K562 (cell line): ENCODE measurements around the gene APOC1. TPM values are rescaled to one million over a fixed set of nuclear protein-coding genes. Genes with fewer than 3 reads are reported as not detected.
A peak's percentile ranks its signal among the peaks of the same experiment; 100 is the strongest.

Experiments
- ASH1L ChIP-seq: fragments of 450-650 bp; IDR thresholded peaks from 2 replicates; pipeline ENCODE4 v1.6.1; 2018; ENCODE audit warnings: borderline replicate concordance, mild to moderate bottlenecking, low read depth; ENCODE audit not compliant: partially characterized antibody
- CBX8 ChIP-seq: fragments of 200-600 bp; sonication (generic); IDR thresholded peaks from 2 replicates; pipeline ENCODE4 v1.6.1; 2012; ENCODE audit warnings: borderline replicate concordance, mixed run types, low read depth, mild to moderate bottlenecking, moderate library complexity, mixed read lengths, low read length, control low read depth, inconsistent platforms; ENCODE audit not compliant: poor library complexity, severe bottlenecking; ENCODE audit errors: extremely low read depth
- HDAC3 ChIP-seq: fragments of 450-650 bp; IDR thresholded peaks from 2 replicates; pipeline ENCODE4 v1.6.1; 2018; ENCODE audit warnings: borderline replicate concordance, mild to moderate bottlenecking, moderate library complexity; ENCODE audit not compliant: partially characterized antibody
- HNRNPUL1 ChIP-seq: fragments of 200-400 bp; formaldehyde crosslinking; IDR thresholded peaks from 2 replicates; pipeline ENCODE4 v1.6.1; 2017; ENCODE audit warnings: low read length
- KAT8 ChIP-seq: fragments of 450-650 bp; IDR thresholded peaks from 2 replicates; pipeline ENCODE4 v1.6.1; 2016; ENCODE audit warnings: low read depth, mild to moderate bottlenecking
- MAZ ChIP-seq, 2 experiments: fragments of 450-650 bp in 1 of 2; sonication (generic) in 1 of 2; formaldehyde crosslinking; IDR thresholded peaks in 1 of 2; conservative IDR thresholded peaks in 1 of 2; 2 replicates each; pipeline versions ENCODE4 v1.4.0 to v1.5.0; 2020; ENCODE audit warnings: mild to moderate bottlenecking in 1 of 2, missing genetic modification reagents in 1 of 2
- MCM5 ChIP-seq: fragments of 450-650 bp; IDR thresholded peaks from 2 replicates; pipeline ENCODE4 v1.6.1; 2016; ENCODE audit warnings: low read depth
- MCM7 ChIP-seq, 2 experiments: fragments of 450-650 bp; IDR thresholded peaks; 2 replicates each; pipeline ENCODE4 v1.6.1; 2016 to 2018
- MEIS2 ChIP-seq: fragments of 450-650 bp; IDR thresholded peaks from 2 replicates; pipeline ENCODE4 v1.6.1; 2014; ENCODE audit warnings: mild to moderate bottlenecking; ENCODE audit not compliant: partially characterized antibody
- POLR2B ChIP-seq: fragments of 450-650 bp; IDR thresholded peaks from 2 replicates; pipeline ENCODE4 v1.6.1; 2018; ENCODE audit warnings: low read depth; ENCODE audit not compliant: partially characterized antibody
- PPARD ChIP-seq: fragments of 250-450 bp; sonication (Bioruptor Pico); IDR thresholded peaks from 2 replicates; pipeline ENCODE4 v1.8.0; 2022; ENCODE audit warnings: inconsistent platforms, mild to moderate bottlenecking, moderate library complexity
- PYGO2 ChIP-seq: fragments of 450-650 bp; IDR thresholded peaks from 2 replicates; pipeline ENCODE4 v1.6.1; 2016; ENCODE audit warnings: mild to moderate bottlenecking, missing genetic modification characterization, moderate library complexity, missing compliant biosample characterization
- SIRT6 ChIP-seq: IDR thresholded peaks from one replicate; pipeline ENCODE4 v1.6.1; 2012; ENCODE audit warnings: low read depth, mild to moderate bottlenecking, control low read depth, inconsistent platforms, low read length, moderate library complexity
- SP1 ChIP-seq: sonication (generic); formaldehyde crosslinking; IDR thresholded peaks from 2 replicates; pipeline ENCODE4 v1.8.1; 2022; ENCODE audit warnings: mild to moderate bottlenecking, missing genetic modification reagents
- SRSF1 ChIP-seq: fragments of 200-400 bp; formaldehyde crosslinking; IDR thresholded peaks from 2 replicates; pipeline ENCODE4 v1.6.1; 2017; ENCODE audit warnings: mild to moderate bottlenecking, low read depth, low read length, moderate library complexity
- TEAD4 ChIP-seq, 2 experiments: sonication (generic) in 1 of 2; formaldehyde crosslinking in 1 of 2; IDR thresholded peaks; 2 replicates each; pipeline versions ENCODE4 v1.6.1 to v1.8.0; 2012 to 2022; ENCODE audit warnings: borderline replicate concordance in 1 of 2, inconsistent platforms in 1 of 2, low read length in 1 of 2, mild to moderate bottlenecking in 1 of 2, missing genetic modification reagents in 1 of 2
- TGIF2 ChIP-seq: sonication (generic); formaldehyde crosslinking; IDR thresholded peaks from 2 replicates; pipeline ENCODE4 v1.8.1; 2022; ENCODE audit warnings: mild to moderate bottlenecking, missing genetic modification reagents, moderate library complexity
- ZBTB7A ChIP-seq: IDR thresholded peaks from 2 replicates; pipeline ENCODE4 v1.6.1; 2011; ENCODE audit warnings: low read depth, mild to moderate bottlenecking, low read length, moderate library complexity, borderline replicate concordance; ENCODE audit not compliant: control insufficient read depth
- ZNF146 ChIP-seq: IDR thresholded peaks from one replicate; pipeline ENCODE4 v1.6.1; 2018; ENCODE audit warnings: missing compliant biosample characterization; ENCODE audit not compliant: unreplicated experiment
- ZNF584 ChIP-seq: fragments of 200-800 bp; sonication (Bioruptor generic); IDR thresholded peaks from 2 replicates; pipeline ENCODE4 v1.6.1; 2016; ENCODE audit warnings: low read depth, mild to moderate bottlenecking, missing genetic modification characterization, missing compliant biosample characterization
- polyA plus RNA-seq, 8 experiments: library from polyadenylated mRNA; depleted of rRNA in 4 of 8; stranded (reverse) in 5 of 8; unstranded in 3 of 8; fragments of >200 nt; fragmentation: Nextera tagmentation in 2 of 8; fragmentation: Illumina TruSeq in 1 of 8; extraction: Ambion mirVana in 2 of 8; extraction: Trizol in 1 of 8; gene quantifications; 2 replicates each; pipeline versions ENCODE4 v1.2.1 to v1.2.3, GENCODE V29; 2011 to 2014; ENCODE audit warnings: inconsistent platforms in 1 of 8, missing spikeins in 1 of 8
- total RNA-seq, 7 experiments: library from RNA; depleted of rRNA in 6 of 7; stranded (reverse); fragments of >200 nt in 6 of 7; fragmentation: Illumina TruSeq in 2 of 7; extraction: Trizol in 2 of 7; gene quantifications; 2 replicates each; pipeline versions ENCODE4 v1.2.1 to v1.2.3, GENCODE V29; 2011 to 2021; ENCODE audit warnings: low replicate concordance in 1 of 7
- TF ChIP-seq, protein P1 (sequence below): IDR thresholded peaks from 2 replicates; pipeline ENCODE4 v1.6.1; 2011; ENCODE audit warnings: borderline replicate concordance, low read depth, mild to moderate bottlenecking, moderate library complexity, low read length; ENCODE audit not compliant: insufficient read depth, poor library complexity, severe bottlenecking
- TF ChIP-seq, protein P2 (sequence below): fragments of 450-650 bp; IDR thresholded peaks from 2 replicates; pipeline ENCODE4 v1.6.1; 2016; ENCODE audit warnings: borderline replicate concordance

APOC1 gene
- total and polyA plus RNA-seq, 9 of the 15 experiments (the other 6 are each of a cell fraction or from before 2014, with no cell fraction given), result 115 to 408 (median 220) TPM

DNA sequence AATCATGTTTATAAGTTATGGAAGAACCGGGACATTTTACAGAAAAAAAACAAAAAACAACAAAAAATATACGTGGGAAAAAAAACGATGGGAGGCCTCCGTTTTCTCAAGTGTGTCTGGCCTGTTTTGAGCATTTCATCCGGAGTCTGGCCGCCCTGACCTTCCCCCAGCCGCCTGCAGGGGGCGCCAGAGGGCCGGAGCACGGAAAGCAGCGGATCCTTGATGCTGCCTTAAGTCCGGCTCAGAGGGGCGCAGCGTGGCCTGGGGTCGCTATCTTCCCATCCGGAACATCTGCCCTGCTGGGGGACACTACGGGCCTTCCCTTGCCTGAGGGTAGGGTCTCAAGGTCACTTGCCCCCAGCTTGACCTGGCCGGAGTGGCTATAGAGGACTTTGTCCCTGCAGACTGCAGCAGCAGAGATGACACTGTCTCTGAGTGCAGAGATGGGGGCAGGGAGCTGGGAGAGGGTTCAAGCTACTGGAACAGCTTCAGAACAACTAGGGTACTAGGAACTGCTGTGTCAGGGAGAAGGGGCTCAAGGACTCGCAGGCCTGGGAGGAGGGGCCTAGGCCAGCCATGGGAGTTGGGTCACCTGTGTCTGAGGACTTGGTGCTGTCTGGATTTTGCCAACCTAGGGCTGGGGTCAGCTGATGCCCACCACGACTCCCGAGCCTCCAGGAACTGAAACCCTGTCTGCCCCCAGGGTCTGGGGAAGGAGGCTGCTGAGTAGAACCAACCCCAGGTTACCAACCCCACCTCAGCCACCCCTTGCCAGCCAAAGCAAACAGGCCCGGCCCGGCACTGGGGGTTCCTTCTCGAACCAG is 10.6 kb upstream of the APOC1 start (continued):
- TF ChIP-seq MEIS2 (no peak), HNRNPUL1 (peak; percentile 67; the same call in 1 of the 2 replicates), PPARD (CRISPR knock-in tag) (no peak), MCM5 (no peak), MCM7 (IDR thresholded peaks at IDR 0.05) (no peak), CBX8 (no peak), ZNF584 (CRISPR knock-in tag) (no peak), PYGO2 (tag) (no peak), SP1 (CRISPR knock-in tag) (peak; percentile 39), TEAD4 (IDR thresholded peaks at IDR 0.05; ENCODE audit: low read length) (no peak), TEAD4 (CRISPR knock-in tag; IDR thresholded peaks at IDR 0.05; ENCODE audit: borderline replicate concordance) (no peak), POLR2B (peak; percentile 64), ZBTB7A (peak; percentile 94), SIRT6 (no peak), MAZ (CRISPR knock-in tag; conservative IDR thresholded peaks at IDR 0.05 in 1 of 2, IDR thresholded peaks at IDR 0.05 in 1 of 2) (peak; percentile 37 to 64; a peak in 3 of 4 replicates), ASH1L (no peak), ZNF146 (CRISPR knock-in tag) (no peak), HDAC3 (no peak), TGIF2 (no peak), SRSF1 (no peak), KAT8 (no peak)
- TF ChIP-seq, protein P1, sequence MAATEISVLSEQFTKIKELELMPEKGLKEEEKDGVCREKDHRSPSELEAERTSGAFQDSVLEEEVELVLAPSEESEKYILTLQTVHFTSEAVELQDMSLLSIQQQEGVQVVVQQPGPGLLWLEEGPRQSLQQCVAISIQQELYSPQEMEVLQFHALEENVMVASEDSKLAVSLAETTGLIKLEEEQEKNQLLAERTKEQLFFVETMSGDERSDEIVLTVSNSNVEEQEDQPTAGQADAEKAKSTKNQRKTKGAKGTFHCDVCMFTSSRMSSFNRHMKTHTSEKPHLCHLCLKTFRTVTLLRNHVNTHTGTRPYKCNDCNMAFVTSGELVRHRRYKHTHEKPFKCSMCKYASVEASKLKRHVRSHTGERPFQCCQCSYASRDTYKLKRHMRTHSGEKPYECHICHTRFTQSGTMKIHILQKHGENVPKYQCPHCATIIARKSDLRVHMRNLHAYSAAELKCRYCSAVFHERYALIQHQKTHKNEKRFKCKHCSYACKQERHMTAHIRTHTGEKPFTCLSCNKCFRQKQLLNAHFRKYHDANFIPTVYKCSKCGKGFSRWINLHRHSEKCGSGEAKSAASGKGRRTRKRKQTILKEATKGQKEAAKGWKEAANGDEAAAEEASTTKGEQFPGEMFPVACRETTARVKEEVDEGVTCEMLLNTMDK, result peak; percentile 97
- TF ChIP-seq, protein P2, sequence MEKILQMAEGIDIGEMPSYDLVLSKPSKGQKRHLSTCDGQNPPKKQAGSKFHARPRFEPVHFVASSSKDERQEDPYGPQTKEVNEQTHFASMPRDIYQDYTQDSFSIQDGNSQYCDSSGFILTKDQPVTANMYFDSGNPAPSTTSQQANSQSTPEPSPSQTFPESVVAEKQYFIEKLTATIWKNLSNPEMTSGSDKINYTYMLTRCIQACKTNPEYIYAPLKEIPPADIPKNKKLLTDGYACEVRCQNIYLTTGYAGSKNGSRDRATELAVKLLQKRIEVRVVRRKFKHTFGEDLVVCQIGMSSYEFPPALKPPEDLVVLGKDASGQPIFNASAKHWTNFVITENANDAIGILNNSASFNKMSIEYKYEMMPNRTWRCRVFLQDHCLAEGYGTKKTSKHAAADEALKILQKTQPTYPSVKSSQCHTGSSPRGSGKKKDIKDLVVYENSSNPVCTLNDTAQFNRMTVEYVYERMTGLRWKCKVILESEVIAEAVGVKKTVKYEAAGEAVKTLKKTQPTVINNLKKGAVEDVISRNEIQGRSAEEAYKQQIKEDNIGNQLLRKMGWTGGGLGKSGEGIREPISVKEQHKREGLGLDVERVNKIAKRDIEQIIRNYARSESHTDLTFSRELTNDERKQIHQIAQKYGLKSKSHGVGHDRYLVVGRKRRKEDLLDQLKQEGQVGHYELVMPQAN, result no peak
